Neural cell (in vitro differentiated cells): ENCODE measurements around the gene FCN2. TPM values are rescaled to one million over a fixed set of nuclear protein-coding genes. Genes with fewer than 3 reads are reported as not detected.

Experiments
- H2AFZ ChIP-seq: fragments of 200-600, 300-800 bp; sonication (generic), shearing (Covaris generic); 2 replicates; pipeline ENCODE4 v1.6.0; 2014; ENCODE audit warnings: low read depth, mild to moderate bottlenecking, antibody characterized with exemption, low read length, moderate library complexity
- H3F3A ChIP-seq: fragments of 200-600 bp; shearing (Covaris generic); 2 replicates; pipeline ENCODE4 v1.6.1; 2016; ENCODE audit warnings: mild to moderate bottlenecking, moderate library complexity, mixed read lengths, antibody characterized with exemption, low read length; ENCODE audit not compliant: insufficient read depth, poor library complexity, severe bottlenecking
- H3K27ac ChIP-seq: fragments of 200-600, 300-800 bp; sonication (generic), shearing (Covaris generic); 2 replicates; pipeline ENCODE4 v1.5.1; 2014; ENCODE audit warnings: mild to moderate bottlenecking, low read length, moderate library complexity
- H3K27me3 ChIP-seq: fragments of 300-800, 200-600 bp; sonication (generic), shearing (Covaris generic); 2 replicates; pipeline ENCODE4 v1.6.0; 2014; ENCODE audit warnings: mild to moderate bottlenecking, low read depth, low read length, moderate library complexity; ENCODE audit not compliant: insufficient read depth
- H3K36me3 ChIP-seq: fragments of 300-800, 200-600 bp; sonication (generic), shearing (Covaris generic); 2 replicates; pipeline ENCODE4 v1.5.1; 2014; ENCODE audit warnings: mild to moderate bottlenecking, antibody characterized with exemption, low read length, moderate library complexity; ENCODE audit not compliant: insufficient read depth
- H3K4me2 ChIP-seq: fragments of 300-800, 200-600 bp; sonication (generic), shearing (Covaris generic); 2 replicates; pipeline ENCODE4 v1.6.0; 2014; ENCODE audit warnings: mild to moderate bottlenecking, low read length
- H3K4me3 ChIP-seq: fragments of 300-800, 200-600 bp; sonication (generic), shearing (Covaris generic); 2 replicates; pipeline ENCODE4 v1.5.1; 2014; ENCODE audit warnings: mild to moderate bottlenecking, low read length, moderate library complexity
- H3K79me2 ChIP-seq: fragments of 200-600 bp; shearing (Covaris generic); replicated peaks from 2 replicates; pipeline ENCODE4 v1.6.0; 2014; ENCODE audit warnings: mild to moderate bottlenecking, low read length, moderate library complexity; ENCODE audit not compliant: insufficient read depth
- H3K9ac ChIP-seq: fragments of 300-800, 200-600 bp; sonication (generic), shearing (Covaris generic); 2 replicates; pipeline ENCODE4 v1.6.1; 2016; ENCODE audit warnings: mild to moderate bottlenecking, low read length, mixed read lengths
- H3K9me2 ChIP-seq: fragments of 200-600 bp; shearing (Covaris generic); 2 replicates; pipeline ENCODE4 v1.6.1; 2016; ENCODE audit warnings: mild to moderate bottlenecking, low read length, mixed read lengths; ENCODE audit not compliant: insufficient read depth
- H3K9me3 ChIP-seq: fragments of 200-600, 300-800 bp; sonication (generic), shearing (Covaris generic); 2 replicates; pipeline ENCODE4 v1.6.1; 2016; ENCODE audit warnings: mild to moderate bottlenecking, mixed run types, low read length, moderate library complexity, mixed read lengths
- H4K20me1 ChIP-seq: fragments of 200-600 bp; shearing (Covaris generic); 2 replicates; pipeline ENCODE4 v1.6.1; 2016; ENCODE audit warnings: mild to moderate bottlenecking, mixed run types; ENCODE audit not compliant: insufficient read depth
- EZH2 ChIP-seq: fragments of 200-600, 300-800 bp; shearing (Covaris generic), sonication (generic); IDR thresholded peaks from 2 replicates; pipeline ENCODE4 v1.6.1; 2014; ENCODE audit warnings: antibody characterized with exemption, low read length, borderline replicate concordance, mild to moderate bottlenecking; ENCODE audit not compliant: insufficient read depth, poor library complexity, severe bottlenecking
- MXI1 ChIP-seq: fragments of 450-650 bp; conservative IDR thresholded peaks from 2 replicates; pipeline ENCODE4 v1.6.1; 2014; ENCODE audit warnings: antibody characterized with exemption, mild to moderate bottlenecking; ENCODE audit not compliant: poor library complexity, severe bottlenecking
- TAF1 ChIP-seq: IDR thresholded peaks from 2 replicates; pipeline ENCODE4 v1.6.1; 2012; ENCODE audit warnings: low read depth
- polyA plus RNA-seq: library from polyadenylated mRNA; depleted of rRNA; stranded (reverse); fragments of >200 nt; gene quantifications from 2 replicates; pipeline ENCODE4 v1.2.3, GENCODE V29; 2014
- small RNA-seq, 3 experiments: library from RNA; depleted of rRNA; stranded (forward); fragments of <200 nt; gene quantifications; one replicate each; pipeline ENCODE3, GENCODE V24; 2012

Gene FCN2
- polyA plus RNA-seq, 1 donor from 2014 or later, result not detected

DNA sequence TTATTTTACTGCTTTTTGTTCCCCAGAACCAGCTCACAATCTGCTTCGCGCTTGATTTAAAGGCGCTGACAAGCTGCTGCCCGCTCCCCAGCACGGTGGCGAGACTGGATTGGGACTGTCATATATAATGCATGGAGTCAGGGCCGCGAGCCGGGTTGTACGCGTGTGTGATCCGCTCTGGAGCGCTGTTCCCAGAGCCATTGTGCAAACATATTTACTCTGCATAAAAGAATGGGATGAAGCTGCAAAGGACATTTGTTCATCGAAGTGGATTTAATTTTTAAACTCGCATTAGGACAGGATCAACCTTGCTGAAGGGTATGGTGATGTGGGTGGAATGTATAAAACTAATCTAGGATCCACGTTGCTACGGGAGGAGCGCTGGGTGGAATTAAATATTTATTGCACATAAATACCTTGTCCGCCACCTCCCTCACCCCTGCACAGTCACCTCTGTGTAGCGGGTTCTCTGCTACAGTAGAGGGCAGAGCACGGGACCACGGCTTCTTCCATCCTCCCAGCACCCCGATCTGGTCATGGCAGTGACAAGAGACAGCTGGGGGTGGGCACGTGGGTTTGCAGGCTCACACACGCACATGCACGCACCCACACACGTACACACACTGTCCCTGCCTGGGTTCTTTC, 55.2 kb downstream of the FCN2 start:
- Histone ChIP-seq H3K4me3 (no peak overlapping the region), H3K79me2 (no peaks in the 10 kb centered on the region), H3F3A (no peaks in the 10 kb centered on the region), H4K20me1 (no peaks in the 10 kb centered on the region), H3K36me3 (no peaks in the 10 kb centered on the region), H3K9ac (no peak overlapping the region), H2AFZ (no peak overlapping the region), H3K27ac (no peak overlapping the region), H3K9me2 (no peaks in the 10 kb centered on the region), H3K4me2 (no peak overlapping the region), H3K27me3 (no peaks in the 10 kb centered on the region), H3K9me3 (no peaks in the 10 kb centered on the region)
- TF ChIP-seq TAF1, result no peak
- no peak for TF ChIP-seq MXI1

DNA sequence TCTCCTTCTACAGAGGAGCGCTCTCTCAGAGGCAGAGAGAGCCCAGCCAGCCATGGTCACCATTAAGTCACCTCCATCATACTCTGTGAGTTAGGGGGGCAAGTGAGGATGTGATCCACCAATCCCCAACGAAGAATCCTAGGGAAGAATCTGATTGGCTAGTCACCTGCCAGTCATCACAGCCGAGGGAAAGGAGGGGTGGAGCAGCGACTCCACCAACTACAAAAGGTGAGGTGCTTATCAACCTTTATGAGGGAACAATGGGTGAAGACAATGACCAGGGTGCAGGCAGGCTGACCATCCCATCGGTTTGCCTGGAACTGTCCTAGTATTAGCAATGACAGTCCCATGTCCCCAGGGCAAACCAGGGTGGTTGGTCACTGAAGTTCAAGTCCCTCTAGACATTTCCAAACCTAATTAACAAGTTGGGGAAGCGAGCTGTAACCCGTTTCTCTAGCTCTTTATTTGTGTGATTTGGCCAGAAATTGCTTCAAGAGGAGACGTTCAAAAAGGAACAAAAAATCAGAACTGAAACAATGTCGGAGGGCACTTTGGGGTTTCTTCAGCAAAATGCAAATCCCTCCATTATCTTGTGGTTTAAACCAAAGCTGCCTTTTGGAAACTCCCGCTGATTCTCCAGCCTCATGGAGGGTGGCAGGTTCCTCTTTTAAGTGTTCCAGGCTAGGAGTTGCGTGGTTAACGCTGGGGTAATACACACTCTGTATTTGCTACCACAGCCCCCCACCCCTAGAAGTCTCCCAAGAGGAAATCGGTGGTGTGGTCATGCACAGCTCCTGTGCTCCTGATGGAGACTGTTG, 55.9 kb downstream of the FCN2 start:
- Histone ChIP-seq H3K4me2 (no peak overlapping the region), H3K36me3 (no peaks in the 10 kb centered on the region)

More for the DNA sequence above, 55.9 kb downstream of the FCN2 start:
- Histone ChIP-seq H3K4me3 (no peak overlapping the region), H3K9me3 (no peaks in the 10 kb centered on the region), H3K27me3 (no peaks in the 10 kb centered on the region), H3K27ac (no peak overlapping the region), H2AFZ (no peak overlapping the region), H3K9me2 (no peaks in the 10 kb centered on the region), H4K20me1 (no peaks in the 10 kb centered on the region), H3F3A (no peaks in the 10 kb centered on the region), H3K79me2 (no peaks in the 10 kb centered on the region), H3K9ac (no peak overlapping the region)
- no peak for TF ChIP-seq EZH2

Small RNA genes within 50 kb of the gene (small RNA-seq; reads per million reads assigned to genes)
- 0 reads per million in 3 experiments for gene AL603650.1
- gene MIR3689A, result 0 reads per million in 3 experiments
- 0 reads per million in 3 experiments for gene MIR3689B
- gene MIR3689C, result 0 reads per million in 3 experiments
- gene MIR3689D1, result 0 reads per million in 3 experiments
- gene MIR3689D2, result 0 reads per million in 3 experiments
- 0 reads per million in 3 experiments for gene MIR3689E
- 0 reads per million in 3 experiments for gene MIR3689F

Other genes with a start within 250 kb of the FCN2 start
- 0.06 TPM in 1 of 2 replicates, not detected in the other for gene COL5A1, start 239.0 kb upstream of the FCN2 start, polyA plus RNA-seq
- not detected in 2 replicates for gene FCN1, start 37.1 kb downstream of the FCN2 start, polyA plus RNA-seq
- gene OLFM1, start 206.9 kb downstream of the FCN2 start, polyA plus RNA-seq, result 102 and 134 TPM in 2 replicates